Measurements from ENCODE around the gene CFAP47.

Gene CFAP47

GRCh38 chrX:36087366-36087765, 167.8 kb downstream of the CFAP47 start:
- no peak for TF ChIP-seq EGR1 (IDR thresholded peaks at IDR 0.05)
- TF ChIP-seq, protein P1, sequence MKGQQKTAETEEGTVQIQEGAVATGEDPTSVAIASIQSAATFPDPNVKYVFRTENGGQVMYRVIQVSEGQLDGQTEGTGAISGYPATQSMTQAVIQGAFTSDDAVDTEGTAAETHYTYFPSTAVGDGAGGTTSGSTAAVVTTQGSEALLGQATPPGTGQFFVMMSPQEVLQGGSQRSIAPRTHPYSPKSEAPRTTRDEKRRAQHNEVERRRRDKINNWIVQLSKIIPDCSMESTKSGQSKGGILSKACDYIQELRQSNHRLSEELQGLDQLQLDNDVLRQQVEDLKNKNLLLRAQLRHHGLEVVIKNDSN (IDR thresholded peaks at IDR 0.05) = no peak
- no peak for TF ChIP-seq REST (IDR thresholded peaks at IDR 0.05; ENCODE audit: low read depth)
- no peak for TF ChIP-seq ZBTB7A (IDR thresholded peaks at IDR 0.05; ENCODE audit: low read depth)
- TF ChIP-seq CREB1 (IDR thresholded peaks at IDR 0.05; ENCODE audit: low read depth) = no peak
- TF ChIP-seq CEBPB (IDR thresholded peaks at IDR 0.05) = no peak
- TF ChIP-seq FOXM1 (IDR thresholded peaks at IDR 0.05; ENCODE audit: borderline replicate concordance, low read depth) = no peak
- TF ChIP-seq, protein P2, sequence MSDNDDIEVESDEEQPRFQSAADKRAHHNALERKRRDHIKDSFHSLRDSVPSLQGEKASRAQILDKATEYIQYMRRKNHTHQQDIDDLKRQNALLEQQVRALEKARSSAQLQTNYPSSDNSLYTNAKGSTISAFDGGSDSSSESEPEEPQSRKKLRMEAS (IDR thresholded peaks at IDR 0.05) = no peak

DNA sequence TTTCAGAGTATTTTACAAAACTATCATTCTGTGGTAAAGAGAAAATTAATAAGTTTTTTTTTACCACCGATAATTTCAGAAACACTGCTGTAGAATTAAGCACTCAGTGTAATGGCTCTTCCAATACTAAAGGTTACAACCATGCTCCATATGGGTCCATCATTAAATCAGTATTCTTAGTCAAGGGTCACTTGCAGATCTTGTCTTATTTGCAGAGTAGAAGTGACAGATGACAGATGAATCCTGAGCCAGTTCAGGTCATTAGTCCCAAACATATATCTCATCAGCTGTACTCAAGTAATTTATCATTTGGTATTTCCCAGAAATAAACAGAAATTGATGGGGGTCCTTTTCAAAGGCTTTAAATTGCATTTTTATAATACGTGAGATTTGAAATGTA, 182.9 kb downstream of the CFAP47 start:
- TF ChIP-seq TCF12 (IDR thresholded peaks at IDR 0.05; ENCODE audit: low read depth) (no peak), EGR1 (IDR thresholded peaks at IDR 0.05) (no peak), CREB1 (IDR thresholded peaks at IDR 0.05; ENCODE audit: low read depth) (no peak), ZBTB7A (IDR thresholded peaks at IDR 0.05; ENCODE audit: low read depth) (no peak), REST (IDR thresholded peaks at IDR 0.05; ENCODE audit: low read depth) (no peak), EP300 (IDR thresholded peaks at IDR 0.05; ENCODE audit: borderline replicate concordance) (no peak), FOXM1 (IDR thresholded peaks at IDR 0.05; ENCODE audit: borderline replicate concordance, low read depth) (no peak), TAF1 (IDR thresholded peaks at IDR 0.05; ENCODE audit: low read depth) (no peak), RAD21 (IDR thresholded peaks at IDR 0.05; ENCODE audit: low read depth) (no peak), YY1 (IDR thresholded peaks at IDR 0.05; ENCODE audit: low read depth) (no peak), TEAD4 (IDR thresholded peaks at IDR 0.05) (no peak), CEBPB (IDR thresholded peaks at IDR 0.05) (no peak), NFIC (IDR thresholded peaks at IDR 0.05) (no peak)
- TF ChIP-seq, protein P2 (IDR thresholded peaks at IDR 0.05) = no peak
- TF ChIP-seq, protein P1 (IDR thresholded peaks at IDR 0.05) = no peak

DNA sequence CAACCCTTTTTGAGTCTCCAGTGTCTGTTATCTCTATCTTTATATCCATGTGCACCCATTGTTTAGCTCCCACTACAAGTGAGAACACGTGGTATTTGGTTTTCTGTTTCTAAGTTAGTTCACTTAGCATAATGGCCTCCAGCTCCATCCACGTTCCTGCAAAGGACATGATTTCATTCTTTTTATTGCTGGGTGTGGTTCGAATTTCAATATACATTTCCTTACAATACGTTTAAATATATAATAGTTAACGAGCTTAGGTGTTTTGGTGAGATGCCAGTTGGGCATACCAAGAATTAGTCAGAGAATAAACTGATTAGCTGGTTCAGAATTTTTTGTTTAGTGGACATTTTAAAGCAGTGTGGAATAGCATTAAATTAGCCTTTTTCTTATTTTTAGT, 196.7 kb downstream of the CFAP47 start:
- no peak for TF ChIP-seq FOXM1 (IDR thresholded peaks at IDR 0.05; ENCODE audit: borderline replicate concordance, low read depth)
- no peak for TF ChIP-seq CEBPB (IDR thresholded peaks at IDR 0.05)
- TF ChIP-seq TAF1 (IDR thresholded peaks at IDR 0.05; ENCODE audit: low read depth) = no peak
- TF ChIP-seq RAD21 (IDR thresholded peaks at IDR 0.05; ENCODE audit: low read depth) = no peak
- TF ChIP-seq ZBTB7A (IDR thresholded peaks at IDR 0.05; ENCODE audit: low read depth) = no peak
- TF ChIP-seq, protein P2 (IDR thresholded peaks at IDR 0.05) = no peak
- no peak for TF ChIP-seq NFIC (IDR thresholded peaks at IDR 0.05)
- no peak for TF ChIP-seq EGR1 (IDR thresholded peaks at IDR 0.05)
- TF ChIP-seq TCF12 (IDR thresholded peaks at IDR 0.05; ENCODE audit: low read depth) = no peak
- TF ChIP-seq, protein P1 (IDR thresholded peaks at IDR 0.05) = no peak
- TF ChIP-seq EP300 (IDR thresholded peaks at IDR 0.05; ENCODE audit: borderline replicate concordance) = no peak
- no peak for TF ChIP-seq YY1 (IDR thresholded peaks at IDR 0.05; ENCODE audit: low read depth)
- TF ChIP-seq TEAD4 (IDR thresholded peaks at IDR 0.05) = no peak
- TF ChIP-seq CREB1 (IDR thresholded peaks at IDR 0.05; ENCODE audit: low read depth) = no peak
- no peak for TF ChIP-seq REST (IDR thresholded peaks at IDR 0.05; ENCODE audit: low read depth)

- TF ChIP-seq TCF12 (IDR thresholded peaks at IDR 0.05; ENCODE audit: low read depth) (no peak), REST (IDR thresholded peaks at IDR 0.05; ENCODE audit: low read depth) (no peak), CREB1 (IDR thresholded peaks at IDR 0.05; ENCODE audit: low read depth) (no peak), EP300 (IDR thresholded peaks at IDR 0.05; ENCODE audit: borderline replicate concordance) (no peak), TEAD4 (IDR thresholded peaks at IDR 0.05) (no peak), FOXM1 (IDR thresholded peaks at IDR 0.05; ENCODE audit: borderline replicate concordance, low read depth) (no peak), TAF1 (IDR thresholded peaks at IDR 0.05; ENCODE audit: low read depth) (no peak), EGR1 (IDR thresholded peaks at IDR 0.05) (no peak), CEBPB (IDR thresholded peaks at IDR 0.05) (no peak), NFIC (IDR thresholded peaks at IDR 0.05) (no peak), YY1 (IDR thresholded peaks at IDR 0.05; ENCODE audit: low read depth) (no peak), ZBTB7A (IDR thresholded peaks at IDR 0.05; ENCODE audit: low read depth) (no peak), RAD21 (IDR thresholded peaks at IDR 0.05; ENCODE audit: low read depth) (no peak)
- TF ChIP-seq, protein P1 (IDR thresholded peaks at IDR 0.05) = no peak
- TF ChIP-seq, protein P2 (IDR thresholded peaks at IDR 0.05) = no peak
These were observed 239.7 kb downstream of the CFAP47 start for GRCh38 chrX:36159254-36159653.
